ENCODE data around the gene MVB12B.
"Not testable (repeated sequence)": the region's sequence is repeated elsewhere in the genome, so short reads cannot be mapped to it uniquely, and the experiment has no call there.

Gene MVB12B

DNA sequence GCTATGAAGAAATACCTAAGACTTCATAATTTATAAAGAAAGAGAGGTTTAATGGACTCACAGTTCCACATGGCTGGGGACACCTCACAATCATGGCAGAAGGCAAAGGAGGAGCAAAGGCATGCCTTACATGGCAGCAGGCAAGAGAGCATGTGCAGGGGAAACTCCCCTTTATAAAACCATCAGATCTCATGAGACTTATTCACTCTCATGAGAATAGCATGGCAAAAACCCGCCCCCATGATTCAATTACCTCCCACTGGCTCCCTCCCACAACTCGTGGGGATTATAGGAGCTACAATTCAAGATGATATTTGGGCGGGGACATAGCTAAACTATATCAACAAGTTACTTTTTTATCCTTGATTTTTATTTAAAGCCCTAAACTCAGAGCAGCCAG, 150.8 kb downstream of the MVB12B start:
- DNase-seq: not testable (repeated sequence)

DNA sequence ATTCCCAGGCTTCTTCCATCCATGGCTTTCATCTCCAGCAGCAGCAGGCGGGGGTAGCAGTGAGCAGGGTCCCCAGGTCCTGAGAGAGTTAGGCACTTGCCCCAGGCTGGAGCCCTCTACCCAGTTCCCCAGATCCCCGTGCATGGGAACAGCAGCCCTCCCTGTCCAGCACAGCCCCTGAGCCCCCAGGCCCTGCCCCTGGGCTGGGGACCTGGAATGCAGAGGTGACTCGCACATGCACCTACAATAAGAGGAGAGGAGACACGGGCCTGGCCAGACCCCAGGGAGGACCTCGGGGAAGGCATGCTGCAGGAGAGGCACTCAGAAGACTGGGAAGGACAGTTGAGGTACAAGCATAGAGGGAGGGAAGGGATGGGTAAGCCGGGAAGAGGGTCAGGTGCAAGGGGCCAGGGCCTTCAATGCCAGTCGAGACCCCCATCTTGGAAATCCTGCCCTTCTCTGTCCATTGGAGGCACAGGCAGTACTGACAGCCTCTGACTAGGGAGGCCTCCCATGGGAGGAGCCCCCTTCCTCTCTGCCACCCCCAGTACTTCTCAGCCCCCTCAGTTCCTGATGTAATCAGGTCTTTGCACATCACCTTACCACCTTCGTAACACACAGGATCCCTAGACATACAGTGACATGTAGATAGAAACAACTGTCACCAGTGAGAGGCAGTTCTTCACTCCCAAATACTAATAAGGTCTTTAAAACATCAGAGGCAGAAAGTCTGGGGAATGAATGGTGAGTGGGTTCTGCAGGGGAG, 151.8 kb downstream of the MVB12B start:
- DNase-seq: no peak

DNA sequence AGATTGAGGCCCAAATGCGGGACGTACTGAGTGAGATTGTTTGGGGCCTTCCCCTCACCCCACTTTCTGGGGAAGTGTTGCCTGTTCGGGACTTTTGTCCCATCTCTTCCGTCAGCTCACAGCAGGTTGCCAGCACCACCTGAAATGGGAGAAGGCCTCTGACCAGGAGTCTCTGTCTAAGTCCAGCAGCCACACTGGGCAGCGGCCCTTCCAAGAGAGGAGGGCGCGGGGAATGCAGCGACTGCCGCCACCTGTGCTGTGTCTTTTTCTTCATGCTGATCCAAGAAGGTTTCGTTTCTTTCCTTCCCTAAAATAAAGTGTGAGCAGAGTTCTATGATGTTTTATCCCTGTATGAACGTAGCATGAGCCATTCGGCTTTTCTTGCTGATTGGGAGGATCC, 152.9 kb downstream of the MVB12B start:
- DNase-seq: no peak

DNA sequence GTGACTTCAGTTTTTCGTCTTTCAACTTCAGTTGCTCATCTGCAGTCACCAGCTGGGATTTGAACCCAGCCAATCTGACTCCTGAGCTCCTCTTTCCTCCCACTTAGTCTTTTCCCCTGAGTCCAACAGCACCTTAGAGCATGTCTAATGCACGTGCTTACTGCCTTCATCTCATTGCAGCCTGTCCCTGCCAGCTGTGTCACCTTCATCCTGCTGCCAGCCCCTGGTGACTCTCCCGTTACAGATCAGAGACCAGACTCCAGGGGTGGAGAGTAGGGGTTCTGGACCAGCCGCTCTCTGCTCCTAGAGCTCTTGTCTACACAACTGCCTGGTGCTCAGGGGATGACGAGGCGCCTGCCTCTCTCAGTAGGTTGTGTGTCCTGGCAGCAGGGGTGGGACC, 154.2 kb downstream of the MVB12B start:
- no peak for DNase-seq

DNA sequence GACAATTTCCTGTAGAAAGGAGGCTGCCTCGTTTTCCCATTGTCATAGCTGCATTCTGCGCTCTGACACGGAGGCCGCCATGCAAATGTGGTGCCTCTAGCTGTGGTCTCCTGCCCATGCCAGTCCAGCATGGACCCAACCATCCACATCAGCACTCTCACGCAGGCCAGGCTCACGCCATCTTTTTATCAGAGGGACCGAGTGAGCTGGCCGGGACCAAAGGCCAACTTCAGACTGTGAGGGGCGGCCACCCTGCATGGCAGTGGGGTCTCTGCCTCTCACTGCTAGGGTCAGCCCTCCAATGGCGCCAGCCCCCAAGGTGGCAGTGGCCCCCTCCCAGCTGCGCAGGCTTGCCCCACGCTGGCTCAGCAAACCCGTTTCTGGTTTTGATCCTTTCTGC, 155.2 kb downstream of the MVB12B start:
- DNase-seq: no peak

DNA sequence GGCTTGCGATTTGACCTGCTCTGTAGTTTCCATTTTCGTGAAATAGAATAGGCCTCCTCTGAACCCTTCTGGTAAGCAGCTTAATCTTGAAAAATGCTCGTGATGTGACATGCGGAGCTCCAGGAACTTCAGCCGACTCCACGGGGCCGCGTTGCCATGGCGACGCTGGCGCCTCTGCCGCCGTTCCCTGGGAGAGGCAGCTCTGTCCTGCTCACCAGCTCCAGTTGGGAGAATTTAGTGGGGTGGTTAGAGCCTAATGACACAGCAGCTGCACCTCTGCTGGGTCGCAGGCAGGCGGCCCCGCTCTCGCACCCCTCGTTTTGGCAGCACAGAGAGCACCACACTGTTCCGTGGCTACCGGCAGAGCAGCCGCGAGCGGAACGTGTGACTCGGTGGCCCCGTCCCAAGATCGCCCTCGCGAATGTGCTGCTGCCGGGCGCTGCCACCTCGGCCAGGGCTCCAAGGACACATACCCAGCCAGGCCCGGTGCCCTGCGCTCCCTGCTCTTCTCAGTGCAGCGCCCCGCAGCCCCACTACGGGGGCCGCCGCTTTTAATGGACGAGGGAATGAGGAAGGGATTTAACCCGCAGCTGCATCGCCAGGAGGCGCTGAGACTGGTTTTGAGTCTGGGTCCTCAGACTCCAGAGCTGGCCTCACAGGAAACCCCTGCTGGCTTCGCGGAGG, 155.9 kb downstream of the MVB12B start:
- no peak for DNase-seq

DNA sequence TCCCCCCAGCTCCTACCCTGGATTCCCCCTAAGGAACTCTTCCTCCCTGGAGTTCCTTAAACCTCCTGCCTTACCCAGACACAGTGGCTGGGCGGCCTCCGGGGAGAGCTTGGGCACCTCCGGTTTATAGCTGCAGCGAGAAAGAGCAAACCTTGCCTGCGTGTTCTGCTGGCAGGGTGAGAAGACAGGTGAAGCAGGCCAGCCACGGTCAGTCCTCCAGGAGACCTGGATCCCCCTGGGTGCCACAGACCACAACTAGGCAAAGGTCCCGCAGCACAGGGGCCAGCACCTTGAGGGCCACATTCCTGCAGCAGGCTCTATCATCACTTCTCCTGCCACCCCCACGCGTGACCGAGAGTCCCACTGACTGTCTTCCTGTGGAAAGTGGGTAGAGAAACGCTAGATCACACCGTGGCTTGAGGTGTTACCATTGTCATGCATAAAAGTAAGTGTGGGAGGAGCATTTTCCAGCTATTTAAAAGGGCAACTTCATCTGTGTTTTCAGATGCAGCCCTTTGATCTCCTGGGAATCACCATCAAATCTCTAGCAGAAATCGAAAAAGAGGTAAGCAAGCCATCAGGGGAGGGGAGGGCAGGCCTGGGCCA, 156.9 kb downstream of the MVB12B start:
- no peak for DNase-seq

DNA sequence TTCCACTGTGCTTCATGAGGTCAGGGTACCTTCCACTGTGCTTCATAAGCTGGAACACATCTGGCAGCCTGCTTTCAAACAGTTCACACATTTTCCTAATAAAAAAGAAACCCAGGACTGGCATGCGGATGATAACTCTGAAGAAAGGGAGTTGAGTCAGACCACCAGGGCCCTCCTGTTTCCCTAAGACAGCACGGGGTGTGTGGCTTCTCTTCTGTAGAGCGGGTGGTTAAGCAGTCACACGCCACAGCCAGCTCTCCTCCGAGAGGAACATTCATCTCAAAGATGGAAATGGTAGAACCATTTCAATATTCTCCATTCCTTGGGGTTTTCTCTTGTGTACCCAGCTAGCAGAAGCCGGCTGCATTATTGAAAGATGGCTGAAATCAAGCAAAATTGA, 159.0 kb downstream of the MVB12B start:
- no peak for DNase-seq

DNA sequence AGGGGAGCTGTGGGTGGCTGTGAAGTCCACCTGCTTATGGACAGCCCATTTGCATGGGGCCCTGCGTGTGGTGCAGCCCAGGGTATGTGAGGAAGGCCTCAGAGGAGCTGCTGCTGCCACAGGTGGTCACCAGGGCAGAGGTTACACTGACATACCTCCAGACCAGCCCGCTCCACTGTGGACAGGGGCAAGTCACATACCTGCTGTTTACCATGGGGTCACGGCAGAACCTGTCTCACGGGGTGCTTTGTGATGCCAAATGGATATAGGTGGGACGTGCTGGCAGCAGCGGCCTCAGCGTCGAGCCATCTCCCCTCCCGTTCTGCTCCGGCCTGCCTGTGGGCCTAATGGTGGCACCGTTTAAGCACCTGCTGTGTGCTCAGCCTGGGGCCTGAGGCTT, 159.6 kb downstream of the MVB12B start:
- no peak for DNase-seq

DNA sequence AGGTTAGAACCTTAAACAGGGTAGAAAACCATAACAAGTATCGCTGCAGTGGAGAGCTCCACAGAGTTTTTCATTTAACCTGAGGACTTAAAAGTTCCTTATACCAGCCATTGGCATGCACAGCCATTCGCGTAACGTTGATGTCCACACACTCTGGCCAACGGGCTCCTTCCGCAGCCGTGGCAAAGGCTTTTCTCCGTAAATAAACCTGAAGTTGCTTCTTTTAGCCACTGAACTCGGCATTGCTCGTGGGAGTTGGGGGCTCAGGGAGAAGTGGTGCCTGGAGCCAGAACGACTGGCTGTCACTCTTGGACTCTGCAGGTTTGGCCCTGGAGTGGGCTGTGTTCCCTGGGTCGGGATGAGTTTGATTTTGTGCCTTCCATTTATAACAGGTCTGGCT, 161.2 kb downstream of the MVB12B start:
- no peak for DNase-seq

DNA sequence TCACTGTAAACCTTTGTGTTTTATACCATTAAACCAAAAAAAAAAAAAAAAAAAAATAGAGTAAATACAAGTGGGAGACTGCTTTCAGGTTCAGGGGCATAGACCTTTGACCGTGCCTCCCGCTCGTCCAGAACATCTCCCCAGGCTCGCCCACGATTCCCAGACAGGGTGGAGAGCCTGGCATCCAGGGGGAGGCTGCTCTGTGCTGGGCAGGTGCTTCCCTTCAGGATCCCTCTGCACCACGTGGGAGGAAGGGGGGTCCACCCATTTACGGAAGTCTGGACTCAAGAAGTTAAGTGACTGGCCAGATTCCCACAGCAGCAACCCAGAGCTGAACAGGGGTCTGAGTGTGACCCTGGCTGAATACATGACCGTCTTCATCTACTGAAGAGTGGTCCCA, 161.7 kb downstream of the MVB12B start:
- no peak for DNase-seq

DNA sequence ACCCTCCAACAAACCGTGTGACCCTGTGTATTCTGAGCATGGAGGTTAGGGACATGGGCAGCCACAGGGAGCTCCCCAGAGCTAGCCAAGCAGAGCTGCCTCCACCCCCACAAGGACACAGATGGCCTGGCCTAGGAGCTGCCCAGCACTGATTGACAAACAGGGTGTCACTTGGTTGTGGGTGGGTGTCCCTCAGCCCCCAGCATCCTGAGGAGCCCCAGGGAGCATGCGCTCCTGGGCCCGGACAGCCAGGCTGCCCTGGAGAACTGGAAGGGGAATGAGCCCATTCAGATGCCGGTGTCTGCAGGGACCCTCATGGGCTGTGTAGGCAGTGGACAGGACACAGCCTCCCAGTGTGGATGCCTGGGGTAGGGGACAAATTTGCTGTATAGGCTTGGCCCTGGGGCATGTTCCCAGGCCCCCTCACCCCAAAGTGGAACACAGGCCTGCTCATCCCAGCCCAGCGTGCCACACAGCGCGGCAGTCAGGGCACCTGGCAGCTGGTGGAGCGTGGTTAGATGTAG, 162.3 kb downstream of the MVB12B start:
- no peak for DNase-seq

DNA sequence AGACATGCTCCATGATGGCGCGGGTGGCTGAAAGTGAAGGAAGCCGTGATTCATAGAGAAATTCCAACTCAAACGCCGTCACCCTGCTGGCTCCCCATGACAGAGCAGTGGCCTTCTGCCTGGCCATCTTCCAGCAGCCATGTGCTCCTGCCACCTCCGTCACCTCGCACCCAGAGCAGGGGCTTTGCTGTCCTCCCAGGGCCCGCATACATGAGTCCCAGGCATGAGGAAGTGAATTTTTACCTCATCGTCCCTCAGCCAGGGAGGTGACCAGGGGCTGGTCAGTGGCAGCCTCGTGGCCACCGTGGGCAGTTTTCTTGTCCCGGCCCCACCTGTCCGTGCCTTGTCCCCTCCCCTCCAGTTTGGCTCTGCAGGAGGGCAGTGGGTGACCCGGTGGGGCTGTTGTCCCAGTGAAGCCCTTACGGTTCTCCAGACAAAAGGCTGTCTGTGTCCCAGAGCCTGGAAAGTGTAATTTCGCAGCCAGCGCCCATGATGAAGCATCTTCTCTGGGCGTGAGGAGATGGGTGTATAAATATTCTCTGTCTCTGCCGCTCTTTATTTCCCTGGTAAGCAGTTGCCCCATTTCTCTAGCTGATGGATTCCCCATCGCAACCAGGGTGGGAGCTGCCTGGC, 163.1 kb downstream of the MVB12B start:
- DNase-seq: no peak

DNA sequence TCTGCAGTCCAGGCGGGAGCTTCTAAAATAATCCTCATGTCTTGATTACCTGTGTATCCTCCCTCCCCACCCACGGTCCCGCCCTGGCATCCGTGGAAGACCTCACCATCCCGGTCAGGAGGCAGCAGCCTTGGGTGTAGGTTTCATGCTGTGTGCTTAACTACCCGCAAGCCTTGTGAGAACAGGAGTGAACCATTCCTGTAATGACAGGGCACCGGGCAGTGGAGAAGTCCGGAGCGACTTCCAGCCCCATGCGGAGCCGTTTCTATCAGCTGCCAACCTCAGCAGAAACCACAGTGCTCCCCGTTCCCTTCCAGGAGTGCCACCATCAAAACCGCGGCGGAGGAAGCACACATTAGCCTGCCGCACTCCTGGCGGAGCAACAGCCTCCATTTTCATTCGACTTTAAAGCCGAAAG, 163.6 kb downstream of the MVB12B start:
- peak; percentile 32 for DNase-seq

DNA sequence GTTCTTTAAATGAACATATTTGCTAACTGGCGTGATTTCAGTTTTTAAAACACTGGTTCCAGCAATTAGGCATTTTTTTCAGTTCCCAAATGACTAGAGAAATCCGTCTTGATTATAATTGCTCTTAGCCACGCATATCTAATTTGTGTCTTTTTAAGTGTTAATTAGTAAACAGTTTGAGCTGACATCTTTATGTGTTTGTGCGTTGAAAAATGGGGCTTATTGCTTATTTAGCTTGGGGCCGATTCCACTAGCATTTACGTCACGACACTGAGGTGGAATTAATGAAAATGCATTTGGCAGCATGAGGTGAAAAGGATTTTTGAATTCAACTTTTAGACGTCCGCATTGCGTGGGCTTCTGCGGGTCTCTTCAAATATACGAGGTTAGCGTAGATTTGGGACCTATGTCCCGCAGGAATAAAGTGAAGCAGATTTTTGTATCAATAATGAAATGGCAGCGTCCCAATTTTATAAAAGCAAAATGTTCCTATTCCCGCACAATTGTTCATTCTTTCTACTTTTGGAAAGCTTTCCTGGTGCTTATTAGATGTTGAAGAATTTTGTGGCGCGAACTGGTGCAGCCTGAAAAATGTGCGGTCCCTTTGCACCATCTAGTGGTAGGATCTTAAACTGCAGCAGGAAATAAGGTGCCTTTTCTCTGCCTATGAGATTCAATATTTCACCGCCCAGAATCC, 164.4 kb downstream of the MVB12B start:
- DNase-seq: peak; percentile 75

DNA sequence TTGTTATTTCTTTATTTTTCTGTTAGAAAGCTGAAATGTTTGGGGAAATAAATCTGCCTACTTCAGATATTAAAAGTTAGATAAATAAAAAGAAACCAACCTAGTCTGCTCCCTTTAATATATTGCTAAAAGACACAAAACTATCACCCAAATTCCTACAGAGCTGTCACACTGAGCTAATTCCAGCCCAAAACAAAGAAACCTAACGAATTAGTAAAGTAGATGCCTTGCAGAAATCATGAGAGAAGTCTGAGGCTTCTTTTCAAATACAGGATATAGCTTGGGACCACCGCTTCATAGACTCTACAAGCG, 164.9 kb downstream of the MVB12B start:
- DNase-seq: no peak

DNA sequence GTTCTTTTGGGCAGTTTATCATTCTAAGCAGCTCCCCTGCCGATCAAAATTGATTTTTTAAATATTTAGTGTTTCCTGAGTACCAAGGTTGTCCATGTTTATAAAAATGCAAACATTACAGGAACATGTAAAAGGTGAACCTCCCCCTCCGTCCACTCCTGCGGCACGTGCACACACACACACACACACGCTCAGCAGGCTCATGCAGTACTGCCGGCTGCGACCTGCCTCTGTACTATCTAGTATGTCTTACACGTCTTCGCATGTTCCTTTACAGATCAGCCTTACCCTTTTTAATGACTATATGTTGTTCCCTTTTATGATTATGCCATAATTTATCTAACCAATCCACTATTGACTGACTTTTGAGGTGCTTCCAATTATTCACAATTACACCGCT, 165.3 kb downstream of the MVB12B start:
- no peak for DNase-seq

DNA sequence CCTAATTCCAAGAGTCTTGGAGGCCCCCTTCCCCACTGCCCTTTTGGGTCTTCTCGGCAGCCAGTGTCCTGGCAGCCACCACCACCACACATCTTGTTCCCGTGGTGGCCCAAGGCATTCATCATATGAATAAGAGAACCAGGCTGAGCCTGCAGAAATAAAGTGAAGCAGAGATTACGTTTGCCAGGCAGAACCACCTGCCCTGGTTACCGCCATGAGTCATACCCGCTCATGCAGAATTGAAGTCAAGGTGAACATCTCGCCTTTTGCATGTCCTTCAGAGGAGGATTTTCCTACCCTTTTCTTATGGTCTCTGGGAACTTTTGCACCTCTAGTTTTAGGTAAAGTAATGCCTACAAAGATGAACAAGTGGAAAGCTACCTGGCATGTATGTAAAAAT, 167.6 kb downstream of the MVB12B start:
- DNase-seq: peak; percentile 47

DNA sequence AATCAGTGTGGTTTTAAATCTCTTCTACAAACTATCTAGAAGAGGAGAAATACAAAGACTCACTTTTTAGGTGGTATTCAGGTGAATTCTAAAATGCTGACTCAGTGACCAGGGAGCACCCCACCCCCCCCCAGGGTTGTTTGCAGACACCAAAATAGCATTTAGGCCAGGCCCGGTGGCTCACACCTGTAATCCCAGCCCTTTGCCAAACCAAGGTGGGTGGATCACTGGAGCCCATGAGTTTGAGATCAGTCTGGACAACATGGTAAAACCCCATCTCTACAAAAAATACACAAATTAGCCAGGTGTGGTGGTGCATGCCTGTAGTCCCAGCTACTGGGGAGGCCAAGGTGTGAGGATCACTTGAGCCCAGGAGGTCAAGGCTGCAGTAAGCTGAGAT, 168.1 kb downstream of the MVB12B start:
- peak; percentile 32 for DNase-seq

DNA sequence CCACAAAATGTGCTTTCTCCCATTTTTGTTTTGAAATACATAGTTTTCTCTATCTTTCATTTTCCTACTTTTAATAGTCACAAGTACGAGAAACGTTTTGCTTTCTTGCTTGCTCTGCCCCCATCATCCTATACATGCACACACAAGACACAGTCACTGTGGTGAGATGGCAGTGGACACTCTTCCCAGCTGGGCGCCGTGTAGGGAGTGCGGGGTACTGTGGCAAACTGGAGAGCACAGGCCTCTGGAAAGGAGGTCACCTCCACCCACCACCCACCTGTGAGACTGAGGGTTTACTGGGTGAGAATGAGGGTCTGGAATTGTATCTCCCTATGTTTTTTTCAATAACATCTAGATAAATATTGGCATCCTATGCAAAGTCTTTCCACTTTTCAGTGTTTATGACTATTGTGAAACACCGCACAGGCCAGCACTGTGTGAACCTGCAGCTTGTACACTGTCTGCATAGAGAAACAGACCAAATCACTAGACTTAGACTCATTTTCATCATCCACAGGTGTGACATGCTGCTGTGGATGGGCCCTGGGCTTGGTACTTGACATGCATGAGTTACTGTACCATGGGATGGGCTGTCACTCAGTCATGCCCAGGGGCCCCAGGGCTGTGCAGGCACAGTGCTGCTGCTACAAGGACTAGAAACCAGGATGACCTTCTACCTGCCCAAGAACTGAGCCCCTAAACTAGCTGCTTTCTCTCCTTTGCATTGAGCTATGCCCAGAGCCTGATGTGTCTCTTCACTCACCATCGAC, 169.0 kb downstream of the MVB12B start:
- no peak for DNase-seq

DNA sequence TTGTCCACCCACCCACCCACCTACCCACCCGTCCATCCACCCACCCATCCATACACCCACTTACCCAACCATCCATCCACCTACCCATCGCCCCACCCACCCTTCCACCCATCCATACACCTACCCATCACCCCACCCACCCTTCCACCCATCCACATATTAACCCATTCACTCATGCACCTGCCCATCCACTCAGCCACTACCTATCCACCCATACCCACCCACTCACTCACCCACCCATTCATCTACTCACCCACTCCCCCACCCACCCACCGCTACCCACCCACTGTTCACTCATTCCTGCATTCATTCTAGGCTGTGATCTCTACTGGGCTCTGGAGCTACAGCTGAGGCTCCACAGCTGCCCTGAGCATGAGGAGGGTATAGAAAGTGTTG, 169.6 kb downstream of the MVB12B start:
- DNase-seq: no peak

Data from RPMI8226 (cell line).